Right renal pelvis (tissue), 4 donors: ENCODE data around the gene ZNF142. TPM values are rescaled to one million over a fixed set of nuclear protein-coding genes. Genes with fewer than 3 reads are reported as not detected.
A peak's percentile ranks its signal among the peaks of the same experiment; 100 is the strongest.

Experiments
- DNase-seq, 4 donors: peaks; one replicate each; pipeline ENCODE4 v3.0.0-alpha.2; 2013; ENCODE audit warnings: low read depth in 4 of 4, low spot score in 3 of 4, missing footprints in 1 of 4
- polyA plus RNA-seq, 4 donors: library from polyadenylated mRNA; unstranded; fragments of 120-200 nt; gene quantifications; one replicate each; pipeline ENCODE4 v1.2.1, GENCODE V29; 2013; ENCODE audit not compliant: insufficient read length in 4 of 4

The ZNF142 gene
- polyA plus RNA-seq, 4 donors, result 16.0 to 19.5 (median 17.7) TPM

GRCh38 chr2:218658671-218659257 lies 659 bp downstream of the ZNF142 start:
- DNase-seq, result no peak

- DNase-seq, result no peak
Observed at GRCh38 chr2:218655751-218656150, 3.7 kb downstream of the ZNF142 start.

- DNase-seq, result no peak
Observed at GRCh38 chr2:218648787-218649100, 10.7 kb downstream of the ZNF142 start.

- DNase-seq, result peak in 1 of 4 donors; percentile 22
Observed at GRCh38 chr2:218648088-218648786, 11.2 kb downstream of the ZNF142 start.

- no peak for DNase-seq
Observed at GRCh38 chr2:218645126-218645525, 14.3 kb downstream of the ZNF142 start.

GRCh38 chr2:218644721-218645120 lies 14.7 kb downstream of the ZNF142 start:
- no peak for DNase-seq

GRCh38 chr2:218643751-218644310 lies 15.6 kb downstream of the ZNF142 start:
- no peak for DNase-seq

GRCh38 chr2:218642786-218643185 lies 16.6 kb downstream of the ZNF142 start:
- DNase-seq, result no peak

- no peak for DNase-seq
Observed at GRCh38 chr2:218642121-218642656, 17.2 kb downstream of the ZNF142 start.

GRCh38 chr2:218638372-218638771 lies 21.1 kb downstream of the ZNF142 start:
- no peak for DNase-seq

- no peak for DNase-seq
Observed at GRCh38 chr2:218635719-218636118, 23.7 kb downstream of the ZNF142 start.

GRCh38 chr2:218631837-218632236 lies 27.6 kb downstream of the ZNF142 start:
- no peak for DNase-seq

GRCh38 chr2:218627939-218628338 lies 31.5 kb downstream of the ZNF142 start:
- DNase-seq, result no peak

- DNase-seq, result no peak
Observed at GRCh38 chr2:218626369-218626768, 33.1 kb downstream of the ZNF142 start.

GRCh38 chr2:218623366-218623705 lies 36.1 kb downstream of the ZNF142 start:
- DNase-seq, result no peak

GRCh38 chr2:218622606-218623365 lies 36.6 kb downstream of the ZNF142 start:
- no peak for DNase-seq

GRCh38 chr2:218621007-218621406 lies 38.4 kb downstream of the ZNF142 start:
- no peak for DNase-seq

GRCh38 chr2:218618102-218618860 lies 41.1 kb downstream of the ZNF142 start:
- DNase-seq, result no peak

GRCh38 chr2:218615868-218616315 lies 43.5 kb downstream of the ZNF142 start:
- DNase-seq, result no peak

GRCh38 chr2:218607436-218608115 lies 51.8 kb downstream of the ZNF142 start, which contains the start of gene PLCD4:
TSS of gene PLCD4 (plus strand) at chr2:218607899. CDS start at chr2:218615740, 7,841 bp downstream.
- peak in 3 of 4 donors; percentile 12 to 26 (median 25) for DNase-seq
